ENCODE data around the gene TNNI3K.

Gene TNNI3K

DNA sequence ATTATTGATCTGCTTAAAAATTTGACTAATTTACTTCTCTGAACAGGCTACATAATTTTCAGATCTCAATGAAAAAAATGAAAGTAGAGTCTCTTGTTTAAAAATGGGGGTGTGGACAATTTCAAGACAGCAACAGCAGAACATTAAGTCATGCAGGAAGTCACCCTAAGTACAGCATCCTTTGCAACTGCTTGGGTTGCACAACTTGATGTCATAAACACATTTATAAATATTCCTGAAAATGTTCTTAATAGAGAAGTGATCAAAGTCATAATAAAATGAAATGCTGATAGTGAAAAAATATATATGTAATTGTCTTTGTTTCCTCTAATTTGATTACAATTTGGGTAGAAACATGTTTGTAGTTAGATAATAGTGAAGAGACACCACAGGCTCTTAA is 79.3 kb downstream of the TNNI3K start:
- DNase-seq = no peak

- DNase-seq = no peak
Observed at GRCh38 chr1:74316302-74316701, 81.1 kb downstream of the TNNI3K start.

DNA sequence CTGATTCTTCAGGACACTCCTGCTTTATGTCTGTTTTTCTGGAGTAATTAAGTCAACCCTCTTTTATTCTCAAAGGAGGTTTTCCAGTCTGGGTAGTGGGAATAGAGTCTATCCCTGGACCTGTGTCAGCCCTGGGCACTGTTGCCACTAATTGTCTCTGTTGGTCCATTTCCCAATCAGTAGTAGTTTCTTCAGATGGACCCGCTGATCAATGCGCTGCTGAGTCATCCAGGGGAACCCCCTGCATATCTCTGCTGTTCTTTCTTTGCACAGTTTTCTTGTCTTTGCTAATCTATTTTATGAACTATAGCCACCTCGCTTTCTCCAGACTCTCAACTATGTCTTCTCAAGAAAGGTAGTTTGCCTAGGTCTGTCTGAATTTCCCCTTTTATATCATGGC is 82.5 kb downstream of the TNNI3K start:
- DNase-seq = no peak

GRCh38 chr1:74323937-74324473 is 88.8 kb downstream of the TNNI3K start:
- DNase-seq = no peak

DNA sequence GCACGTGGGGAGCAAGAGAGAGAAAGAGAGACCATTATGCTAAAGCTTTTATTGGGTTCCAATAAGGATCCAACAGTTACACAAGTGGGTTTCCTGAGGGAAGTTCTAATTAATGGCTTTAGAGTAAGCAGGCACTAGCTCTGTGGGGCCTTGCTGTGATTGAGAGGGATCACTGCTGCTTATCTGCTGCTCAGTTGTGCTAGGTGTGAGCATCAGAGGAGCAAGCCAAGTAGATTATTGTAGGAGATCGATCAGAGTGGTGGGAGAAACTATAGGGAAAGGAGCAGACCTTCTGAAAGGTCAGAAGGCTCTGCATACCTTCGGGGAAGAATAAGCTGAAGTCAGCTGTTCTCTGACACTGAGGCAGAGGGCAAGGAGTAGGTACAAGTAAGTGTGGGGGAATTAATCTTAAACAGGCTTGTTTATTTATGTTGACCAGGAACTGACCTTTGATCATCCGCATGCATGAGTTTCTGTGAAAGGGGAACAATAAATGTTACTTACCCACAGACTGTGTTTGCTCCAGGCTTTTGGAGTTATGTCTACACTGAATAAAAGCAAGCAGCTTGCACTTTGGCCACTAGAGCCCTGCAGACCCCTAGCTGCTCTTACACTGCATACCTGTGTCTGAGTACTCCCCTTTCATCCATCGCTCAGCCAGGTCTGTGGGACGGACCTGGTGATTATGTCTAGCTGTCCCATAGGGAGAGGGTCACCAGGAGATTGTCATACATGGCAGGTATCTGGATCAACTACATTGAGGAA is 89.7 kb downstream of the TNNI3K start:
- DNase-seq = no peak

- DNase-seq = no peak
Observed at GRCh38 chr1:74328851-74329250, 93.7 kb downstream of the TNNI3K start.

DNA sequence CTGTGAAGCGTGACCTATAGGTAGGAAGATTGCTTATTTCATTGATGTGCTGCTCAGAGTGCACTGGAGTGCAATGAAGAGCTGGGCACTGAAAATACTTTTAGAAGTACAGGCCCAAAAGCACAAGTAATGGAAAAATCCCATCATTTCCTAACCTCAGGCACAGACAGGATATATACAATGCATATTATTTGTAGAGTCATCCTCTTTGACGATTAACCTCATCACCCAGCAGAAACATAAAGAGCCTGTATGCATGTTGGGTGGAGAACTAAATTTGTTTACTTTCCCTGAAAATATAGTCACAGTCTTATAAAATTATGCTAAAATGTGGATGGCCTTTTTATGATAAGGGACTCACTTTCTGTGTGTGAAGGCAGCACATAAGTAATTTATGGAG is 98.1 kb downstream of the TNNI3K start:
- DNase-seq = no peak

DNA sequence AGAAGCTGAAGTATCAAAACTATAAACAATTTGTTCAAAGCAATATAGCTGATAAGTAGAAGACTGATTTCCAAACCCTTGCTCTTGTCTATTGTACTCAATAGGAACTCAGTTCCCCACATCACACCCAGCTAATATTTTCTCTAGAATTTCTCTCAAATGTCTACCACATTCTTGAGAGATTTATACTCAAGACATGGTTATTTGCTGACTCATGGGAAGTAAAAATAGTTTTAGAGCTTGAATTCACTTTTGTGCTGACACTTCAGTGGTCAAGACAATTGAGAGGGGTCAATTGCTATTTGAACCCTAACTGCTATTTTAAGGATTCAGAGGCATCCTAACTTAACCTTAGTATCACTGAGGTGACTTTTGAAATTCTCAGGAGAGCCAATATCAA is 99.0 kb downstream of the TNNI3K start:
- DNase-seq = no peak

DNA sequence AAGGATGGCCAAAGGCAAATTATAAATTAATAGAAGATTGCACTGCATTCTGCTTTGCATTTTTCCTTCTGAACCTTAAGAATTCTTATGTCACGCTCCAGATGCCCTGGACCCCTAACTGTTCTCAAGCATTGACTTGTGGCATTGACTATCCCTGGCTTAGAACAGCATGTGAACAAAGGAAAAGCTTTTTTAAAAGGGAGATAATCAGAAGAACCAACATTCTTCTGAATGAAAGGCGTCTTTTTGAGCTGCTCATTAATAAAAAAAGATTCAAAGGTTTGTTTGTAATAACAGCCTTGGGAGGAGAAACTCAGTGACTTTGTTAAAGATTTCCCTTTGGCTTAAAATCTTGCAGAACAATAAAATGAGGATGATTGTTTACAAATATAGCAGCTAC is 105.5 kb downstream of the TNNI3K start:
- no peak for DNase-seq

DNA sequence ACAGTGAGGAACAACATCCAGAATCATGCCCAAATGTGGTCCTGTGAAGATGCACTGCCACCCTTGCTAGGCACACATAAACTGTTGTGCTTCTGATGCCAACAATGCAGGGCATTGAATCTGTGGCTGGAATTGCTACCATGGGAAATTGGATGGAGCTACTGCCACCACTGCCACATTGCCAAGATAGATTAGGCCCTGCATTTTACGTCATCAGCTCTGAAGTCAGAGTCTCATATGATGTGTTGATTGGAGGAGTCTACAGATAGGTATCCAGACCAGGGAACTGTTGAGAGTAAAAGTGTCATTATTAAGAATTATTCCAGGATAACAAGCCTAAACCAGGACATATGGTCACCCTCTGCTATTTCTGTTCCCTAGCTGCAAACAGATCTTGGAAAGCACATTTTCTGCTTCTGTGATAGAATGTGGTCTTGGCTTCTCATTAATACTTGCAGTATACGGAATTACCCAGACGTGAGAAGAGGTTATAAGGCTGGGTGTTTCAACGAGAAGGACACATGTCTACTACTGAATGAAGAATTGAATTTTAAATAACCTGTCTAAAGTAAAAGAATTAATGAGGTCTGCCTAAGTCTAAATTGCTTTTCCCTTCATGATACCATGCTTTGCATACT is 106.6 kb downstream of the TNNI3K start:
- DNase-seq = no peak

GRCh38 chr1:74343216-74343615 is 108.0 kb downstream of the TNNI3K start:
- DNase-seq = no peak

- no peak for DNase-seq
Observed at GRCh38 chr1:74344387-74344786, 109.2 kb downstream of the TNNI3K start.

GRCh38 chr1:74356493-74356892 is 121.3 kb downstream of the TNNI3K start:
- DNase-seq = no peak

- no peak for DNase-seq
Observed at GRCh38 chr1:74357150-74357549, 122.0 kb downstream of the TNNI3K start.

DNA sequence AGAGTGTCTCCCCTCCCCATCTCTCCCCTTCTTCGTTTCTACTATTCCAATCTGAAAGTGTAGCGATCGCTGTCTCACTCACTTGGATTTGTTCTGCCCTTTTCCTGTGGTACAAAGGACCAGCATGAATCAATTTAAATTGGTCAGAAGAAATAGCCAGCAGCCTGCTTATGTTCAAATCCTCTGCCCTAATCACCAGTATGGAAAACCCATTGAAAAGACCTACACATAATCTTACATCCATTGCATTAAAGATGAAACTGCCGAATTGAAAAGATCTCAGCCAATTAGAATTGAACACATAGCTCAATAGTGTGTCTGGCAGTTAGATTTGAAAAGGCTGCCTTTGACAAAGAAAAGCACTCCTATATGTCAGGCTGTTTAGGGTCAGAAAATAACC is 122.6 kb downstream of the TNNI3K start:
- DNase-seq = no peak

- no peak for DNase-seq
Observed at GRCh38 chr1:74362691-74363090, 127.5 kb downstream of the TNNI3K start.

DNA sequence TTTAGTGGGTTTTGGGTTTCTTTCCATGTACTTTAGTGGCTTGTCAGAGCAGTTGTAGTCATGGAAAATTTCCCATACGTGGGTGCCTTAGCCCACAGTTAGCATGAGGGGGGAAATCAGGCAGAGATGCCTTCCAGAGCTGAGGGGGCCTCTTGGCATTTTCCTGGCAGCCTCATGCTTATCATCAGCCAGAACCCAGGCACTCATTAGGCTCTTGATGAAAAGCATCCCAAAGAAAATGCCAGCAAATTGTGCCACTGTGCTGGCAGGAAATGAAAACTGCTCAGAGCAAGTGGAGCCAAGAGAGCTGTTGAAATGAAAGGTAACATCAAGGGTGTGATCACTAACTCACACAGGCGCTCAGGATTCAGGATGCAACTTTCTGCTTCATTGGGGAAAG is 128.0 kb downstream of the TNNI3K start:
- no peak for DNase-seq

DNA sequence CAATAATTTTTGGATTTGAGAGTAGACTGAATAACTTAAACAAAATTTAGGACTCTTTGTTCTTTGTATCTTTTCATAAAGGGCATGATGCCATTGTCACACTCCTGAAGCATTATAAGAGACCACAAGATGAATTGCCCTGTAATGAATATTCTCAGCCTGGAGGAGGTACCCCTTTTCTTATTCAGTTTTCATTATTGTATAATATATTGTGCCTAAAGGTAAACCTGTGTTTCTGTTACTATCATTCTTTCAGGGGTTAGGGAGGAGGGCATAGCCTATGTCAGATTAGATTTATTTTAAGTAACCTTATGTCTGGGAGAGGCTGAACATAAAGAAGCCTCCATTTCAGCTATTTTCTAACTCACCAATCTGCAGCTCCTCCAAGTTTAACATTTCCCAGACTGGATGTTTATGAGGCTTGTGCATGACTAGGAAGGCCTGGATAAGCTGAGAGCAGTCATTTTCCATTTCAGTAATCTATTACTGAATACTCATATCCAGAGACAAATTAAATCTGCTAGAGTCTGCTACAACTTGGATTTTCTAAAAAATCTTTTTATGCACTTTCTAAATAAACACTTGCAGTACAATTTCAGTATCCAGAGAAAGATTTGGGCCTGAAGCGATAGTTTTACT is 132.1 kb downstream of the TNNI3K start:
- DNase-seq = no peak

- DNase-seq = no peak
Observed at GRCh38 chr1:74368335-74368734, 133.1 kb downstream of the TNNI3K start.

- DNase-seq = no peak
Observed at GRCh38 chr1:74375376-74375775, 140.2 kb downstream of the TNNI3K start.

- no peak for DNase-seq
Observed at GRCh38 chr1:74380252-74380651, 145.1 kb downstream of the TNNI3K start.

DNA sequence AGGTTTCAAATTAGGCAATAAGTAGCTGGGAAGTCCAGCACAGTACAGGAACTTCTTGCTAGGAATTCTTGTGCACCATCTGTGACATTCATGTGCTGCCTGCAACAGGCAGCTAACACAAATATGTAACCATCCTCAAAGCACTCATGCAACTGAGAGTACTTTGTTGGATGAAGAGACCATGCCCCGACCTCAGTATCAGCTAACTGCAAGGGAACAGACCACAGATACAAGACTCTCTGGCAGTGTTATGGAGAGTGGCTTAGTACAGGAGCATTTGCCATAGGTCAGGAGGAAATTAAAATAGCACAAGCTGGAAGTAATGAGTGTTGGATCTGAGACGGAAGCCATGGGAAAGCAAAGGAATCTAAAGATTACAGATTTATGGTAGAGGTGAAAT is 153.7 kb downstream of the TNNI3K start:
- no peak for DNase-seq

- DNase-seq = no peak
Observed at GRCh38 chr1:74392186-74392585, 157.0 kb downstream of the TNNI3K start.

DNA sequence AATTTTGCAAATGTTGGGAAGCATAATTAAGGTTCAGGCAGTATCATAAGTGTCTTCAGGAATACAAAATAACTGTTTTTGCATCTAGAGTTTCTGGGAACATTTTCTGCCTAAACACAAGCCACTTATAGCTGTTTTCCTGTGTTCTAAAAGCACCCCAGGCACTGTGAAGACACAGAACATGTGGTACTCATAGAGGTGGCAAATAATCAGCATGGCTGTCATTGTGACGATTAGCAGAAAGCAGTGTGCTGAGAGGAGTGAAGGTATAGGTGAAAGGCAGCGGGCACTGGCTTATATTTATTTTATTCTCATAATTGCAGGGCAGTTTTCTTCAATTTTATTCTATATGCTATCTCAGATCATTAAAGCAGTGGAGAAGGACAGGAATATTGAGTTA is 157.7 kb downstream of the TNNI3K start:
- no peak for DNase-seq
